ENCODE data around the gene CACNA2D4. TPM values are rescaled to one million over a fixed set of nuclear protein-coding genes. Genes with fewer than 3 reads are reported as not detected.

The CACNA2D4 gene
- total and polyA plus RNA-seq, 2 experiments from 2014 or later, result 0.23 TPM; not detected in 1

GRCh38 chr12:1873531-1874510 lies 44.6 kb downstream of the CACNA2D4 start:
- no peak for DNase-seq
- Histone ChIP-seq H4K20me1 (ENCODE audit: insufficient read depth) (no peaks in the 10 kb centered on the region), H3K79me2 (ENCODE audit: insufficient read depth) (no peaks in the 10 kb centered on the region), H3K9me2 (ENCODE audit: insufficient read depth) (no peaks in the 10 kb centered on the region), H3K4me3 (no peak overlapping the region), H2AFZ (no peak overlapping the region), H3F3A (ENCODE audit: insufficient read depth) (no peaks in the 10 kb centered on the region), H3K9ac (no peak overlapping the region), H3K27me3 (replicated peaks; ENCODE audit: insufficient read depth) (peaks cover 48% of the 10 kb centered on the region), H3K27ac (no peak overlapping the region), H3K9me3 (ENCODE audit: low read depth) (no peaks in the 10 kb centered on the region), H3K36me3 (ENCODE audit: low read depth) (no peaks in the 10 kb centered on the region), H3K4me1 (ENCODE audit: insufficient read depth) (no peaks in the 10 kb centered on the region), H3K4me2 (ENCODE audit: unreplicated experiment) (no peak overlapping the region)
- 24 to 28% methylated on average over 5 of the region's 5 CpGs for WGBS, 2 experiments (ENCODE audit: low coverage in 1 of 2, low lambda C conversion rate in 2 of 2, missing lambda C conversion rate in 2 of 2)
- in situ Hi-C loops (cut with MboI), result no loop called here
- TF ChIP-seq EZH2phosphoT487 (IDR thresholded peaks at IDR 0.05; ENCODE audit: insufficient read depth, low read depth) (no peak), EZH2 (IDR thresholded peaks at IDR 0.05; ENCODE audit: insufficient read depth, poor library complexity, severe bottlenecking) (no peak)

GRCh38 chr12:1872448-1872847 lies 46.0 kb downstream of the CACNA2D4 start:
- no peak overlapping the region for H3K27ac ChIP-seq
- H4K20me1 ChIP-seq (ENCODE audit: insufficient read depth), result no peaks in the 10 kb centered on the region
- in situ Hi-C loops (cut with MboI), result no loop called here
- 33 to 44% methylated on average over 7 of the region's 7 CpGs for WGBS, 2 experiments (ENCODE audit: low coverage in 1 of 2, low lambda C conversion rate in 2 of 2, missing lambda C conversion rate in 2 of 2)
- no peak overlapping the region for H3K4me2 ChIP-seq (ENCODE audit: unreplicated experiment)
- no peaks in the 10 kb centered on the region for H3K36me3 ChIP-seq (ENCODE audit: low read depth)
- no peak overlapping the region for H2AFZ ChIP-seq
- no peak overlapping the region for H3K4me3 ChIP-seq
- no peak for DNase-seq
- H3K27me3 ChIP-seq (replicated peaks; ENCODE audit: insufficient read depth), result peaks cover 57% of the 10 kb centered on the region
- H3K79me2 ChIP-seq (ENCODE audit: insufficient read depth), result no peaks in the 10 kb centered on the region
- H3K9ac ChIP-seq, result no peak overlapping the region
- no peaks in the 10 kb centered on the region for H3K9me3 ChIP-seq (ENCODE audit: low read depth)
- H3F3A ChIP-seq (ENCODE audit: insufficient read depth), result no peaks in the 10 kb centered on the region
- H3K4me1 ChIP-seq (ENCODE audit: insufficient read depth), result no peaks in the 10 kb centered on the region
- no peaks in the 10 kb centered on the region for H3K9me2 ChIP-seq (ENCODE audit: insufficient read depth)
- no peak for TF ChIP-seq EZH2 (IDR thresholded peaks at IDR 0.05; ENCODE audit: insufficient read depth, poor library complexity, severe bottlenecking)
- no peak for TF ChIP-seq EZH2phosphoT487 (IDR thresholded peaks at IDR 0.05; ENCODE audit: insufficient read depth, low read depth)

DNA sequence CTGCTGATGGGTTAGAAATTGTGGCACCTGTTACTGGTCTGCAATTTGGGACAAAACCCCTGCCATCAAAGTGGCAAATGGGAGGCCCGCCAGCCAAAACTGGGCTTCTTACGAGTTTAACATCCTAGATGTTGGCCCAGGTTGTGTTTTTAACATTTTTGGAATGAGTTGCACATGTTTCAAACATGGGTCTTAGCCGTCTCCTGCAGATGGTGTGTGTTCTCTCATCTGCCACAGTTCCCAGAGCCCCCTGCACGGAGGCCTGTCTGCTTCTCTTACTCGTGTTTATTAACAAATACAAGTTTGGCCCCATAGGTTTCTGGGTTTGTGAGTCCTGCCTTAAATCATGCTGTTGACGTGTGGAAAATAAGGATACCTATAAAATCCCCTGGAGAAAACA lies 46.5 kb downstream of the CACNA2D4 start:
- H3K36me3 ChIP-seq (ENCODE audit: low read depth), result no peaks in the 10 kb centered on the region
- no peaks in the 10 kb centered on the region for H3K79me2 ChIP-seq (ENCODE audit: insufficient read depth)
- no peak overlapping the region for H3K4me2 ChIP-seq (ENCODE audit: unreplicated experiment)
- H3K9ac ChIP-seq, result no peak overlapping the region
- peaks cover 59% of the 10 kb centered on the region for H3K27me3 ChIP-seq (replicated peaks; ENCODE audit: insufficient read depth)
- H3K4me3 ChIP-seq, result no peak overlapping the region
- 14 to 15% methylated on average over 6 of the region's 6 CpGs for WGBS, 2 experiments (ENCODE audit: low coverage in 1 of 2, low lambda C conversion rate in 2 of 2, missing lambda C conversion rate in 2 of 2)
- H2AFZ ChIP-seq, result no peak overlapping the region
- H3K9me2 ChIP-seq (ENCODE audit: insufficient read depth), result no peaks in the 10 kb centered on the region
- no peak for DNase-seq
- H3K9me3 ChIP-seq (ENCODE audit: low read depth), result no peaks in the 10 kb centered on the region
- no peak overlapping the region for H3K27ac ChIP-seq
- H3F3A ChIP-seq (ENCODE audit: insufficient read depth), result no peaks in the 10 kb centered on the region
- in situ Hi-C loops (cut with MboI), result no loop called here
- H4K20me1 ChIP-seq (ENCODE audit: insufficient read depth), result no peaks in the 10 kb centered on the region
- TF ChIP-seq EZH2phosphoT487 (IDR thresholded peaks at IDR 0.05; ENCODE audit: insufficient read depth, low read depth) (no peak), EZH2 (IDR thresholded peaks at IDR 0.05; ENCODE audit: insufficient read depth, poor library complexity, severe bottlenecking) (no peak)
- no peaks in the 10 kb centered on the region for H3K4me1 ChIP-seq (ENCODE audit: insufficient read depth)

DNA sequence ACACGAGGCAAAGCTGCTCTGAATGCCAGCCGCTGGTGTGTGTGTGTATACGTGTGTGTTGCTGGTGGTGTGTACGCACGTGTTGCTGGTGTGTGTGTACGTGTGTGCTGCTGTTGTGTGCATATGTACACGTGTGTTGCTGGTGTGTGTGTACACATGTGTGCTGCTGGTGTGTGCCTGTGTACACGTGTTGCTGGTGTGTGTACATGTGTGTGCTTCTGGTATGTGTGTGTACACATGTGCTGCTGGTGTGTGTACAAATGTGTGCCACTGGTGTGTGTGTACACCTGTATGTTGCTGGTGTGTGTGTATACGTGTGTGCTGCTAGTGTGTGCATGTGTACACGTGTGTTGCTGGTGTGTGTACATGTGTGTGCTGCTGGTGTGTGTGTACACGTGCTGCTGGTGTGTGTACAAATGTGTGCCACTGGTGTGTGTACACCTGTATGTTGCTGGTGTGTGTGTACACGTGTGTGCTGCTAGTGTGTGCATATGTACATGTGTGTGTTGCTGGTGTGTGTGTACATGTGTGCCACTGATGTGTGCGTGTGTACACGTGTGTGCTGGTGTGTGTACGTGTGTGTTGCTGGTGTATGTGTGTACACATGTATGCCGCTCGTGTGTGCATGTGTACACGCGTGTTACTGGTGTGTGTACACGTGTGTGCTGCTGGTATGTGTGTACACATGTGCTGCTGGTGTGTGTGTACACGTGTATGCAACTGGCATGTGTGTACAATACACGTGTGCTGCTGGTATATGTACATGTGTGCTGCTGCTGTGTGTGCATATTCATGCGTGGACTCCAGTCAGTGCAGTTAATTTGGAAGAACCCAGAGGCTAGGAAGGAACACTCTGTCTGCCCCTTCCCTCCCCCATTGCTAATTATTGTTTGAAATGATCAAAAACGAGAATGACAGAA lies 47.2 kb downstream of the CACNA2D4 start:
- Histone ChIP-seq H3K4me3 (no peak overlapping the region), H3F3A (ENCODE audit: insufficient read depth) (no peaks in the 10 kb centered on the region), H3K9me2 (ENCODE audit: insufficient read depth) (no peaks in the 10 kb centered on the region), H3K27ac (no peak overlapping the region), H3K36me3 (ENCODE audit: low read depth) (no peaks in the 10 kb centered on the region), H4K20me1 (ENCODE audit: insufficient read depth) (no peaks in the 10 kb centered on the region), H3K4me2 (ENCODE audit: unreplicated experiment) (no peak overlapping the region), H3K9ac (no peak overlapping the region), H2AFZ (no peak overlapping the region), H3K9me3 (ENCODE audit: low read depth) (no peaks in the 10 kb centered on the region), H3K27me3 (replicated peaks; ENCODE audit: insufficient read depth) (peaks cover 60% of the 10 kb centered on the region), H3K4me1 (ENCODE audit: insufficient read depth) (no peaks in the 10 kb centered on the region), H3K79me2 (ENCODE audit: insufficient read depth) (no peaks in the 10 kb centered on the region)
- DNase-seq, result no peak
- in situ Hi-C loops (cut with MboI), result no loop called here
- WGBS, 2 experiments (ENCODE audit: low coverage in 1 of 2, low lambda C conversion rate in 2 of 2, missing lambda C conversion rate in 2 of 2), result 58 to 59% methylated on average over 23 to 24 of the region's 24 CpGs
- TF ChIP-seq EZH2phosphoT487 (IDR thresholded peaks at IDR 0.05; ENCODE audit: insufficient read depth, low read depth) (no peak), EZH2 (IDR thresholded peaks at IDR 0.05; ENCODE audit: insufficient read depth, poor library complexity, severe bottlenecking) (no peak)
